Stimulated activated CD4-positive, alpha-beta T cell treated with anti-CD3 and anti-CD28 coated beads, Interleukin-15, amount 100 ng/mL, for 1 hour (primary cell): ENCODE data around the gene ZNF608.

Experiments
- DNase-seq, 2 donors: peaks; one replicate each; pipeline ENCODE4 v3.0.0-alpha.2; 2020; ENCODE audit warnings: low read depth in 1 of 2, low spot score in 1 of 2

Gene ZNF608

DNA sequence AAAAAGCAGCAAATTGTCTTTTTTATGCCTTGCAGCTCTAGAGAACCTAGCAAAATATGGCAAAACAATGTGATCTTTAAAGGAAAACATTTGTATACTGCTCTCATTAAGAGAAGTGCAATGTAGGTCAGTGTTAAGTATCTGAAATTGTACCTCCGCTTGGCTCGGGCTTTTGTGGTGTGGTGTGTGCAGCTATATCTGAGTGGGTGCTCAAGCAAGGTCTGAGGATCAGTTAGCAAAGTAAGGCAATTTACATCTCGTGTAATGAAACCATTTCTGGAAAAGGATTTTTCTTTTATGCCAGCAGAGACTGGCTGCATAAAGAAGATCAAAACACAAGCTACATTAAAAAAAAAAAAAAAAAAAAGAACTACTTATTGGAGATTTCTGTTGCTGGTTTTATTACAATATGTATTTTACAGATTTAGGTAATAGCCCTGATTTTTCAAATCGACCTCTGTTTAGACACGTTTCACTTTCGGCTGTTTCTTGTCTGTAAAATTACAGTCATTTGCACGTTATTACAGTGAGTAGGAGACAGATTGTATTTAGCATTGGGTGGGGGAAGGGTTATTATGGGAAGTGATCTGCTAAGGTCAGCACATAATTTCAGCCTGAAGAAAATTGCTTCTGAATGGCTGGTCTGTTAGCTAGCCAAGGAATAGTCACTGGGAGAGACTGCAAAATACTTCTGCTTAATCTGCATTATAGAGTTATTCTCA lies 7.9 kb upstream of the ZNF608 start:
- no peak for DNase-seq

DNA sequence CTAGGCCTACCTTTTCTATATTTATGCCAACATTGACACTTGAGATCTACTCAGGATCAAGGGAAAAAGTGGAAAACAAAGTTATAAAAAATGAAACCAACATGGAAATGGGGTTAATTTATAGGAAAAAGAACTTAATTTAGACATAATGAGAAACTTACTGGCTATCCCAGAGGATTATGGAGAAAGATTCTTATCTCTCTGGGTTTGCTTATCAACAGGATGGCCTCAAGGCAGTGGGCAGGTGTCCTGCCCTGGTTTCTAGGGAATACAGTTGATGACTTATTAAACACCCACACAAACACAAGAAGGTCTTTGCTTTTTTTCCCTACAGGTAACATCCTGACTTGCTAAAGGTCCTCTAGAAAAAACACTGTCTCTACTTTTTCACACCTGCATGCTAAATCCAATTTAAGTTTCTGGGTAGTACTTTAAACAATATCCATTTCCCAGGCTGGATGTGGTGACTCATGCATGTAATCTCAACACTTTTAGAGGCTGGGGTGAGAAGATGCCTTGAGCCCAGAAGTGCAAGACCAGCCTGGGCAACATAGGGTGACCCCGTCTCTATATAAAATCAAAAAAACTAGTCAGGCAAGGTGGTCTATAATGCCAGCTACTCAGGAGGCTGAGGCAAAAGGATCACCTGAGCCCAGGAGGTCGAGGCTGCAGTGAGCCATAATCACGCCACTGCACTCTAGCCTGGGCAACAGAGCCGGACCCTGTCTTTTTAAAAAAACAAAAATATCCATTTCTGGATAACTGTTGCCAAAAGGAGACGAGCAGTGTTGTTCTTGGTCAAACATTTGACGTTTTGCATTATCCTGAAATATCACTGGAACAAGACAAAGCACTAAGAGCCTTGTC lies 6.6 kb upstream of the ZNF608 start:
- no peak for DNase-seq

DNA sequence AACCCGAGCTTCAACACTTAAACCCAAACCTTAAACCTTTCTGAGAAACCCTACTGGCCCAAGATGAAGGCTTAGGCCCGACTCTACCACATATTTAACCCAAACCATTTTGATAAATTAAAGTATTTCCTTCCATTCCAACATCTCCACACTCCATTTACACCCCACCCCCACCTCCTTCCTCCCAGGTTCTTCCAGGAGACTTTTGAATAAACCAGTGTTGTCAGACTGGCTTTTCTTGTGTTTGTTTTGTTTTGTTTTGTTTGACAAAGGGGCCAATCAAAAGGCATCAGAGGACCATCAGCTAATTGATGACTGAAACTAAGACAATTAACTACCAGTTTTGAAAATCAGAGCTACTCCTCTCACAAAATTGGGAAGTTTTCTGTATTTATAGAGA lies 4.6 kb upstream of the ZNF608 start:
- DNase-seq: no peak

DNA sequence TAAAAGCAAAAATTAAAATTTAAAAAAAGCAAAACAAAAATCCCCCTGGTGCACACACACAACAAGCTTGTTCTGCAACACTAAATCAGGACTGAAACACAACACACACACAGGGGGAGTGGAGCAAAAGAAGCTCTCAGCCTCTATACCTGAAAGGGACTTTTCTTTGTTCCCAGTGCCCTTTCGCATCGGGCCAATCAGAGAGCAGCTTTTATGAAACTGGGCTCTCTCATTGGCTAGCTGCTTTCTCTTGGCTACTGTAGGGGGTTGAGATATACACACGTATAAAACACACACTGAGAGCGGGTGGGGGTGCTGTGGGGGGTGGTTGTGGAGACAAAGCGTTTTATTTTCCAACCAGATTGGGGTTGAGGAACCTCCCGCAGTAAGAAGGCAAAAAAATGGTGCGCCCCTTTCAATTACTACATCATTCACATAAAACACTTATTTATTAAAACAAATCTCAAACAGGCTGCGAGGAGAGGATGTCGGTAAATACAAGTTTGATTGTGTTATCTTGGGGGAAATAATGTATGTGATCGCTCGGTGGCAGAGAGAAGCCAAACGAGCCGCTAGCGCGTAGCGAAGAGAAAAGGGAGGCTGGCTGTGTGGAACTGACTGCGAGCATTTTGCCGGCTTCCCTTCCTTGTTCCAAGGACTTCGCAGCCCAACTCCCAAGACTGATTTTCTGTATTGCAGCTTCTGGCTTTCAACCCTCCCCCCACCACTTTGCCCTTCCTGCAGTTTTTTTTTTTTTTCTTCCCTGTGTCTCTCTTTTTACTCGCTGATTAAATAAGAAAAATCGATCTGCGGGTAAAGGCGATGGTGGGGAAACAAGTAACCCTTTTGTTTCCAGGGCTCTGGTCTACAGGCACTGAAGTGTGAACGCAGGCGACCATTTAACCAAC lies 2.5 kb upstream of the ZNF608 start:
- no peak for DNase-seq

DNA sequence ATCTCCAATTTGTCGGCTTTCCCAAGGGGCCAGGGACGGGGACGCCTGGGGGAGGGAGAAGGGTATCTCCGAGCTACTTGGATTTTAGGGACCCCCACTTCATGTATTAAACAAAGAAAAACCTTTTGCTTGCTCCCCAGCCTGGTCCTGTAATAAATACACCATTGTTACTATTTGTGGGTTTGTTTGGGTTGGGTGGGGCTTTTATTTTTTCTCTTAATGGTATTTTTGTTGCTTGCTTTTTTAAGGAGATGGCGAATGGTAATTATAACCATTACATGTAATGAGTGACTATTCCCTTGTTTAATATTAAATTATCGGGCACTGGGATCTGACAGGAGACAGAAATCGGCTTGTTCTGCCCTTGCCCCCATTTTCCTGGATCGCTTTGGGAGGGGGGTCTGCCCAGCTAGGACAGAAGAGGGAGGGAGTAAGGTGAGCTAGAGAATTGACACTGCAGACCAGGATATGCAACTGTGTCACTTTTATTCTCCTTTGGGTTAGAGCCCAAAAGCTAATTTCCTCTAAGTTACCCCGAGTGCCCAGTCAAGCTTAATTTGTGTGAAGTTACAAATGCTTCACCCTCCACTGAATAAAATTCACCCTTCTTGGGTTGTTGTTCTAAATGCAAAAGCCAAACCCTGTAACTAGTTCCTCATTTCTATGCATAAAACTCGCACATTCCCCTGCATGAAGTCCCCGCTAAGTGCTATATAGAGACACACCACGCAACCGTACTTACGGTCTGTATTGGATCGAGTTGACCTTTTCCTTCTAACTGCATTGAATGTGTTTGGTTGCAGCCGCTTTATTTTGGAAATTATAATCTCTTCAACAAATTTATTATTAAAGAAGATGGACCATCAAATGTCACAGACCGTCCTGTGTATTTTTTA lies 1.6 kb upstream of the ZNF608 start:
- DNase-seq: no peak

DNA sequence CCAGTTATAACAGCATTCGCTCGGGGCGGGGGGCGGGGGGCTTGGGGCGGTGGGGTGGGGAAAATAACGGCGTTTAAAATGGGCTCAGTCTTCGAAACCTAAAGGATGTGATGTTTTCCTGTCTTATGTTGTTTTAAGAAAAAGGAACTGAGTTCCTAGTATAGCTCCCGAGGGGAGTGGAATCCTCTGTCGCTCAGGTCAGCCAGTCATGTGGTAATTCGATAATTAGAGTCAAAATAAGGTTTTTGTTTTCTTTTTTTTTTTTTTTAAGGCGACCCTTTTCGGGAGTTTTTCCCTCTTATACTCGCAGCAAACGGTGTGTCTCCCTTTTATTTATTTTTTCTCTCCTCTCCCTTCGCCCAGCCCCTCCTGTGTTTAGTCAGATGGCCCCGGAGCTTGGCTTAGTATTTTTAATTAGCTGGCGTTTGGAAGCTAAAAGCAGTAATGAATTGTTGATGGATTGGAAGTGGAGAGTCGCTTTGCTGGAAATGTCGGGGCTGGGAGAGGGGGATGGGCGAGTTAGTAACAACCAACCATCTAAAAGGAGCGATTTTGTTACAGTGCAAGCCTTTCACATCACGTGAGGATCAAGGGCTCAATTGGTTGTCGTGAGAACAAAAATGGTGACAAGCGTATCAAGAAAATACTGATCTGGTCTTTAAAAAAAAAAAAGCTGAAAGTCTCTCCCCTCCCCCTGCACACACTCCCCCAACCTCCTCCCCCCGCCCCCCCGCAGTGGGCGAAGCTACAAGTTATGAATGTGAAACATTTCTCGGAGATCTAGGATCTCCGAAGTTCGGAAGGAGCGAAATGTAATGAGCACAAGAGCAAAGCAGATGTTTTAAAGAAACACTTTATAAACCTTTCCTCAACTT lies 714 bp upstream of the ZNF608 start:
- no peak for DNase-seq

DNA sequence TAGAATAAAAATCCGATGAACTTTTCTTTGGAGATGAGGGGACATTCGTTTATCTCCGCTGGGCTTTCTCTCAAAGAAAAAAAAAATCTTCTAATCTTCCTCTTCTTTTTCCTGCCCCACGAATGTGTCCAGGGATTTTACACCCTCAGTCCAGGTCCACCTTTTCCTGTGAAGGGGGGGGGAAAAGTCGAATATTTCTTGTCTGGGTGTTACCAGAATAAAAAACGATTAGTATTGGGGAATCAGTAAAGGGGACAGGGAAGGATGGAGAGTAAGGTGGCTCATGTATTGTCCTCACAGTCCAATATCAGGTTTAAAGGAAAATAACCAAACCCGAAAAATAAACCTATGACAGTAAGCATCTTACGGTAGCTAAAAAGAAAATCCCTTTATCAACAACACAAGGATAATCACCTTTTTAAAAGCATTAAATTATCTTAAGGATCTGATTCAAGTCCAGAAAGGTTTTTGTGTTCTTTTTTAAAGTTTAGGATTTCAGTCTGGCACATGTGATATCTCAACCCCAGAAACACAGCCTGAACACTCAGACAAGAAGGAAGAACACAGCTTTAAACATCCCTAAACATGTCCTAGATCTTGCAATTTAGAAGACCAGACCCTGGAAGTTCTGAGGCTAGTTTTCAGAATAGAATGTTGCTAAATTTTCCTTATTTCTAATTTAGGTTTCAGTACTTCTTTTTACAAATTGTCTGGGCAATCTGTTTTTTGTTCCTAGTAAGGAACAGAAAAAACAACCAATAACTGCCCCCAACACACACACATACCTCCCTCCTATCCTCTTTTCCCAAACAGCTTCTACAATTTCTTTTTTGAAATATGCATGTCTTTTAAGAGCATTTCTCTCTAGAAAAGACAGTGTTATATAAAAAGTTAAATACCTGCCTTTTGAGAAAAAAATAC lies 1.2 kb downstream of the ZNF608 start:
- DNase-seq: no peak

DNA sequence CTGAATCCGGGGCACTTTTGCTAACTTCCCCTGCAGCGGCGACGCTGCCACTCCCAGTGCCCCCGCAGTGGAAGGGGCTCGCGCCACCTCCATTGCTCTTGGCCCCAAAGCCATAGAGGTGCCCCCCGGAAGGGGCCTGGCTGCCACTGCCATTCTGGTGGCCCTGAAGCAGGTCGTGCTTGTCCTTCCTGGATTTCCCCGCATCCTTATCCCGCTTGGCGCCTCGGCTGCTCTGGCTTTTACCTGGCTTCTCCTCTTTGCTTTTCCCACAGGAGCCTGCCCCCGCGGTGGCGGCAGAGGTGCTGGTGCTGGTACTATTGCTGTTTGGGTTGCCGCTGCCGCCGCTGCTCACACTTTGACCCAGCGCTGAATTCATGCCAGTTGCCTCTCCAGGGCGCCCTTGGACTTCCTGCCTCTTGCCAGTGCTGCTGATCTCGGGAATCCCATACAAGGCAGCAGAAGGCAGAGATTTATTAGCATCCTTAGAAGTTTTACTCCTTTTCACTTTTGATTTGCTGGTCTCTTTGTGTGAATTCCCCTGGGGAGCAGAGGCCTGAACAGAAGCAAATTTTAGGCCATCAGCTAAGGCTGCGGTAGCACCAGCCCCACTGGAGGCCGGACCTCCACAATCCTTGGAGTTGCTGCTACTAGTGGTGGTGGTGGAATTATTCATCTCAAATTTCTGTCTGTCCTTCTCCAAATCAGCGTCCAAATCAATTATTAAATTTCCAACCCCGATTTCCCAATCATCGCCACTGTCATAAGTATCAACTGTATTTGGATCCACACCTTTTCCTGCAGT lies 2.1 kb downstream of the ZNF608 start:
- DNase-seq: no peak

DNA sequence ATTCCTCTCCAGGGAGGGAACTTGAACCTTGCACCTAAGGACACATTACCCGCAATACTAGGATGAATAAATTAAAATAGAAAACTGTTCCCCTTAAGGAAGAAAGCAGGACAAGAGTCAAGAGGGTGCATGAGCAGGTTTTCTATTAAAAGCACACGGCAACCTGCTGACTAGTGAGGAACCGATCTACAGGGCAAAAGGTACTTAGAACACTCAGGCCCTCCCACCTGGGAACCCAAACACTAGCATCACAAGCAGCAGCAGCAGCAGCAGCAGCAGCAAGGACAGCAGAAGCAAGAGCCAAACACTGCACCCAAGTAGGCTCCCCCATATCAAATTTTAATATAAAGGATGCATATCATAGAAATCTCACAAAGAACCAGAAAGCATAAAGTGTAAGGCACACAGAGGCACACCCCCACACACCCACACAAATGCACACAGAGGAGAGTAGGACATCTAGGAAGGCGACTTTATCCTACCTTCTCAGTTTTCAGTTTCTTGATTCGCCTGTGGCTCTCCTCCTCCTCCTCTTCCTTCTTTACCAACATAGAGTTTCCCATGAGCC lies 2.8 kb downstream of the ZNF608 start:
- no peak for DNase-seq

DNA sequence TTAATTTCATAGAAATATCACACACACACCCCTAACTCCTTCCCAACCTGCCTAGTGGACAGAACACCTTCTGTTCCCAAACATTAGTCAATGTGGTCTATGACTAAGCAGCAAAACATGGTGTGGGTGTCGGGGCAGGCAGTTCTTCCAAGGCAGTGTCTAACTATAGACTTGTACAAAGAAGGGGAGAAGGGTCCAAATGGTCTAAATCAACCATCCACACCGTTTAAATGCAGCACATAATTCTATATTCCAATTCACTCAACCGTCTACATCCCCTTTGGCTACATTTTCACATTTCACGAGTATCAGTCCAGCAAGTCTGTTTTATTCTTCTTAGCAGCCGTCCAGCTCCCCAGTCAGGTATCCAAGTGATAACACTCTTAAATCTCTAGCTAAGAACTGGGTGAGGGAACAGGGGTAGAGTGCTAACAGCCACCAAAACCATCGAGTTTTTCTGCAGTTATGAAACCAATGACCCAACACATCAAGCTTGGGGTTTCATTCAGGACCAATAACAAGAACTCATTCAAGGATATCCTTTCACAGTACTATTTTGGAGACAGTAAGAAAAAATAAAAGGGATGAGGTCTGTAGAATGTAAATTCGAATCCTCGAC lies 3.3 kb downstream of the ZNF608 start:
- no peak for DNase-seq

DNA sequence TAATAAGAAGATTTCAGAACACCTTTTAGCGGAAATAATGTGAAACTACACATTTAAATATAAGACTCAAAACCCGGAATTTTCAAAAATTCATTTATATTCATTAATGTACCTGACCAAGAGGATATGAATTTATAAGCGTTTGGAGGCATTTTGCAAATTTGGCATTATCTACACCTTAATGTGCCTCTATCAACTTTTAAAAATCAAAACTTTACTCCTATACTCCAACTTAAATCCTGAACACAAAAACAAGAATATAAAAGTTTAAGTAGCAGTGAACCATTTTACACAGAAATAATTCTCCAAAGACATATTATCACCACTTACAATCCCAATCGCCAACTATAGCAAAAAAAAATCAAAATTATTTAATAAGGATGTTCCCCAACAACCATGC lies 3.9 kb downstream of the ZNF608 start:
- no peak for DNase-seq

DNA sequence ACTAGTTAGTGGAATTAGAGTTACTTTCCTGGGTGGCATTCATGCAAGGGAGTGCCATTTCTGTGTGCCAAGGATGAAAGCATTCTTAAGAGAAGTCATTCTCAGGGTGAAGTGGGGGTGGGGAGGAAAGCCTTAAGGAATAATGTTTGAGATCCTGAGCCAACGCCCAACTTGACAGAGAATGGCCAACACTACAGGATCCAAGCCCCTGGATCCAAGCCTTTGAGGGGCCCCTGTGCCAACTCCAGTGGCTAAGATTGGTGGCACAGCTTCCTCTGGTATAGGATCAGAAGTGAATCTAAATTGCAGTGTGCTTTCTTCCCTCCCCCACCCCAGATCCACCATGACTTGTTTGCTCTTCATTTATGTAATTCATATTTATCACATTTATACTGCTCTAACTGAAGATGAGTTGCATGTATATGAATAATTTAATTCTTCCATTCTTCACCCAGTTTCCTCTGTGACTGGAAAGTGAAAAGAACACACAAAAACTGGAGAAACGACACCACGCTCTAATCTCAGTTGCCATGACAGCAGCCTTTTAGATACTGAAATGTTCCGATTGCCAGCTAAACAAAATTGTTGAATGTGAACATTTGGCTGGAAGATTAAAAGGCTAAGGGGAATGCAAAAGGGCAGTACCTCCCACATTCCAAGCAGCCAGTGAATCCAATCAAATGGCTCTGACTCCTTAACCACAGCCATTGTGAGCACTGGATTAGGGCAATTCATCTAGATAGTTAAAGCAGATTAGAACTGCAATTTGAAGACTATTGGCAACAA lies 4.5 kb downstream of the ZNF608 start:
- no peak for DNase-seq

DNA sequence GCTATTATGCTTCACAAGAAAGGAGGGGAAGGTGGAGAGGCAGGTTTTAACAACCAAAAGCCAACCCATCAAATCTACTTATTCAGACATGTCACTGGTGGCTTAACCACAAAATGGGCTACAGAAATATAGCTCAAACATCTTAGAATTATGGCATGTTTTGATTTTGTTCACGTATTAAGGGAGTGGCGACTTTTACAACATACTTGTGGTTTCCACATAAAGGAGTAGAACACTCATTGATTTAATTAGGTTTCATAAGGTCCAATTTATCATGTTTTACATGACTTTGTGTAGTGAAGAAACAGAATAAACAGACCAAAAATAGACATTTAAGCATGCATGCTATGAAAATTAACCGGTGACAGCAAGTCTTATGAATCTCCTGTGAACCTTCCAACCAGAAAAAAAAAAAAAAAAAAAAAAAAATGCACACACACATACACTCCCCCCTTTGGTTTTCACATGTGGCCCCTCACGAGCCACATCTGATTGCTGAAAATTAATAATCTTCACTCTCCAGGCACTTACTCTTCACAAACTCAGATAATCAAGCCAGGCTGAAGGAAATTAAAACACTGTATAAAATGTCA lies 5.4 kb downstream of the ZNF608 start:
- DNase-seq: no peak

DNA sequence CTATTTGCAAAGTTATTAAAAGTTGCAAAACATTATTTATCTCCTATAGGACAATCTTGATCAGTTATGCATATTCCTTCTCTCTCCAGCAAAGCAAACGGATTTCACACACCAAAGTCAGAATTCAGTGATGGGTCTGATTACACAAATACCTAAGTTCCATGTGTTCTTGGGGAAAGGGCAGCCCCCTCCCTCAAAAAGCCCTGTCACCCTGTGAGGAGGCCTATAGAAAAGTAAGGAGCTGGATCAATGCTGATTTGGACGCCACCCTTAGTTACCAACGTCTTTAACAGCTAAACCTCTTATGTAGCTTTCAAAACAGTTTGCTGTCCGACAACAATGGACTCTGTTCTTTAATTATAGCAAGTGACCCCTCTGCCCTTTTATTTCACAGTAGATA lies 6.4 kb downstream of the ZNF608 start:
- DNase-seq: no peak

DNA sequence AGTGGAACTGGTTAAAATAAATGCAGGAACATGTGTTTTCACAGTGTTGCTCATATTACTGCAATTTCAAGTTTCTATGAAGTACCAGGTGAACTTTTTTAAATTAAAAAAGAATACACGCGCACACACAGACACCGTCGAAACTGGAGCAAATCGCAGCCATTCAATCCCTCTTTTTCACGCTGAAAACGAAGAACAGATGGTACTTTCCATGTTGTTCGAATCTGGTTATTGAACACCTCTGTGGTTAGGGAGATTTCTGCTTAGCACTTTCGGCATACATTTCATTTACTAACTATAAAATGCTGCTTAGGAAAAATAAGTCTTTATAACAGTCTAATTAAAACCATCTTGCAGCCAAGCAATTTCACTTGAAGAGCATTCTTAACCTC lies 6.8 kb downstream of the ZNF608 start:
- DNase-seq: no peak
